A673 (cell line): ENCODE measurements around the gene GPR176. TPM values are rescaled to one million over a fixed set of nuclear protein-coding genes. Genes with fewer than 3 reads are reported as not detected.

Experiments used
- BruUV-seq: library from RNA; stranded (reverse); fragments of 400-500 nt; replicated peaks from 2 replicates; lab custom pipeline; 2021; lab: Mats Ljungman, UMichigan
- CTCF ChIA-PET: fragments of 300-600 bp; sonication (Branson Sonifier 250); formaldehyde crosslinking; loops from one replicate; lab custom pipeline; 2022; ENCODE audit warnings: antibody characterized with exemption; lab: Charles Lee
- POLR2A ChIA-PET: fragments of 300-600 bp; sonication (Branson Sonifier 250); formaldehyde crosslinking; loops from one replicate; lab custom pipeline; 2022; ENCODE audit warnings: antibody characterized with exemption; ENCODE audit not compliant: low non-redundant PET; lab: Charles Lee
- DNase-seq: peaks from one replicate; pipeline ENCODE4 v3.0.0-alpha.2; 2015; ENCODE audit warnings: low spot score
- H3K27ac ChIP-seq: fragments of 200-600 bp; sonication (generic); 2 replicates; pipeline ENCODE4 v1.5.1; 2016; ENCODE audit warnings: mixed run types, low read depth, mild to moderate bottlenecking, mixed read lengths, antibody characterized with exemption, low read length; ENCODE audit not compliant: poor library complexity, severe bottlenecking
- H3K27me3 ChIP-seq: fragments of 200-600 bp; sonication (generic); replicated peaks from 2 replicates; pipeline ENCODE4 v1.6.1; 2017; ENCODE audit warnings: mixed run types, low read depth, mild to moderate bottlenecking, mixed read lengths, antibody characterized with exemption, low read length; ENCODE audit not compliant: insufficient read depth, poor library complexity
- H3K36me3 ChIP-seq: fragments of 200-600 bp; sonication (generic); 2 replicates; pipeline ENCODE4 v1.6.1; 2016; ENCODE audit warnings: mixed run types, mild to moderate bottlenecking, mixed read lengths, antibody characterized with exemption, low read length; ENCODE audit not compliant: insufficient read depth, poor library complexity, severe bottlenecking
- H3K4me1 ChIP-seq: fragments of 200-600 bp; sonication (generic); 2 replicates; pipeline ENCODE4 v1.6.1; 2017; ENCODE audit warnings: mixed run types, mild to moderate bottlenecking, mixed read lengths, antibody characterized with exemption, low read length; ENCODE audit not compliant: insufficient read depth, poor library complexity, severe bottlenecking
- H3K4me3 ChIP-seq: fragments of 200-600 bp; sonication (generic); 2 replicates; pipeline ENCODE4 v1.5.1; 2016; ENCODE audit warnings: low read depth, mixed run types, mild to moderate bottlenecking, mixed read lengths, low read length; ENCODE audit not compliant: poor library complexity, severe bottlenecking
- H3K9me3 ChIP-seq: fragments of 200-600 bp; sonication (generic); 2 replicates; pipeline ENCODE4 v1.6.1; 2016; ENCODE audit warnings: mixed run types, low read depth, mild to moderate bottlenecking, mixed read lengths, antibody characterized with exemption, low read length; ENCODE audit not compliant: poor library complexity, severe bottlenecking
- EZH2 ChIP-seq: fragments of 200-600 bp; sonication (generic); IDR thresholded peaks from 2 replicates; pipeline ENCODE4 v1.6.1; 2017; ENCODE audit warnings: borderline replicate concordance, low read depth, mild to moderate bottlenecking, mixed read lengths, antibody characterized with exemption, low read length; ENCODE audit not compliant: poor library complexity, severe bottlenecking
- intact Hi-C: fragments of 100-400 bp; cut with micrococcal nuclease; formaldehyde crosslinking; loops from one replicate; pipeline ENCODE4 v1.10.0; 2022; ENCODE audit not compliant: unreplicated experiment
- total RNA-seq: library from RNA; stranded (reverse); gene quantifications from 2 replicates; pipeline ENCODE4 v1.2.3, GENCODE V29; 2021
- TF ChIP-seq, protein P1 (sequence below): fragments of 300-800, 200-600 bp; sonication (generic); conservative IDR thresholded peaks from 2 replicates; pipeline ENCODE4 v1.5.1; 2017; ENCODE audit warnings: low read depth, mild to moderate bottlenecking, antibody characterized with exemption, low read length, moderate library complexity, mixed read lengths

Gene GPR176
- total RNA-seq, 1 experiment from 2014 or later, result 5.6 TPM

DNA sequence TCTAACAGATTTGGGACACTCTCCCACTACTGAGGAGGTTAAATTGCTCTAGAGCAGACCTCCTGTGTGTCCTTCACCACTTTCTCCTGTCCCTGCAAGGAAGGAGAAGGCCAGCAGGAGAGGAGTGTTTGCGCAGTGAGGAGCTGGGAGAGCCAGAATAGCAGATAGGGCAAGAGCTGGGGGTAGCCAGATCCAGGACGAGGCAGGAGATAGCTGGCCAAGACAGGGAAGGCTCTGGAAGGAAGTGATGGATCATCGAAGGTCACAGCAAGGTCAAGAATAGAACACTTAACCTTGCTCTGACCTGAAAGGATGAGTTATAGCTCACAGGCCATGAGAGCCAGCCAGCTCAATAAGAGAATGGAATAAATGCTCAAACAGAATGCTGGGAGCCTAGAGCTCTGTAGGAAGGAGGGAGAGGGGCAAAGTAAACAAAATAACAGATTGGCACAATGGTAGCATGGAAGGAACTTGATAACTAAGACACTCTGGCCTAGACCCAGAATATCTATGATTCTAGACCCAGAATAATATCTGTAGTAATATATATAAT is 99.9 kb downstream of the GPR176 start:
- no TSS peak for BruUV-seq
- intact Hi-C loops, result no loop called here
- no peak overlapping the region for H3K4me3 ChIP-seq
- POLR2A ChIA-PET, result interaction anchor here (0.6 kb wide), 1 partner anchor 203 kb away, joined by 5 read pairs; no protein-coding TSS in a partner anchor
- no peaks in the 10 kb centered on the region for H3K9me3 ChIP-seq
- no peak for DNase-seq
- H3K36me3 ChIP-seq, result no peaks in the 10 kb centered on the region
- no peaks in the 10 kb centered on the region for H3K27me3 ChIP-seq
- CTCF ChIA-PET, result interaction anchor here (0.6 kb wide), 1 partner anchor 55 kb away, joined by 3 read pairs; no protein-coding TSS in a partner anchor
- H3K4me1 ChIP-seq, result no peaks in the 10 kb centered on the region
- H3K27ac ChIP-seq, result no peak overlapping the region
- TF ChIP-seq, protein P1, sequence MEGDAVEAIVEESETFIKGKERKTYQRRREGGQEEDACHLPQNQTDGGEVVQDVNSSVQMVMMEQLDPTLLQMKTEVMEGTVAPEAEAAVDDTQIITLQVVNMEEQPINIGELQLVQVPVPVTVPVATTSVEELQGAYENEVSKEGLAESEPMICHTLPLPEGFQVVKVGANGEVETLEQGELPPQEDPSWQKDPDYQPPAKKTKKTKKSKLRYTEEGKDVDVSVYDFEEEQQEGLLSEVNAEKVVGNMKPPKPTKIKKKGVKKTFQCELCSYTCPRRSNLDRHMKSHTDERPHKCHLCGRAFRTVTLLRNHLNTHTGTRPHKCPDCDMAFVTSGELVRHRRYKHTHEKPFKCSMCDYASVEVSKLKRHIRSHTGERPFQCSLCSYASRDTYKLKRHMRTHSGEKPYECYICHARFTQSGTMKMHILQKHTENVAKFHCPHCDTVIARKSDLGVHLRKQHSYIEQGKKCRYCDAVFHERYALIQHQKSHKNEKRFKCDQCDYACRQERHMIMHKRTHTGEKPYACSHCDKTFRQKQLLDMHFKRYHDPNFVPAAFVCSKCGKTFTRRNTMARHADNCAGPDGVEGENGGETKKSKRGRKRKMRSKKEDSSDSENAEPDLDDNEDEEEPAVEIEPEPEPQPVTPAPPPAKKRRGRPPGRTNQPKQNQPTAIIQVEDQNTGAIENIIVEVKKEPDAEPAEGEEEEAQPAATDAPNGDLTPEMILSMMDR, result no peak
- TF ChIP-seq EZH2, result no peak

DNA sequence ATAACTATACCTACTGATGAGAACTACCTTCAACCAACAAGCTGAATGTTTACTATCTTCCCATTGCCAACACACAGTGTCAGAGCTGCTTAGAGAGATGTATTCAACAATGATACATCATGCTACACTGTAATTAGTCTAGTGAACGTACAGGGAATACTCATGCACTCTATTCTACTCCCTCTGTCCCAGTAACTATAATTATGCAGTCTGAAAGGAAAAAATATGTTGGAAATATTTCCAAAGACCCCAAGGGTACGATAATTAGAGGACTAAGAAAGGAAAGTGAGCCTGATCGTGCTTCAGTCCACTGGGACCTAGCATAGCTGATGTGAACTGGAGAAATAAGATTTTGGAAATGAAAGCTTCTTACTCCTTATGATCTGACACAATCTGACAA is 100.5 kb downstream of the GPR176 start:
- no TSS peak for BruUV-seq
- Histone ChIP-seq H3K27ac (no peak overlapping the region), H3K4me1 (no peaks in the 10 kb centered on the region), H3K27me3 (no peaks in the 10 kb centered on the region), H3K36me3 (no peaks in the 10 kb centered on the region), H3K9me3 (no peaks in the 10 kb centered on the region), H3K4me3 (no peak overlapping the region)
- intact Hi-C loops, result no loop called here
- POLR2A ChIA-PET, result no interaction called here
- no peak for DNase-seq
- TF ChIP-seq, protein P1, result no peak
- no peak for TF ChIP-seq EZH2
- CTCF ChIA-PET, result no interaction called here

DNA sequence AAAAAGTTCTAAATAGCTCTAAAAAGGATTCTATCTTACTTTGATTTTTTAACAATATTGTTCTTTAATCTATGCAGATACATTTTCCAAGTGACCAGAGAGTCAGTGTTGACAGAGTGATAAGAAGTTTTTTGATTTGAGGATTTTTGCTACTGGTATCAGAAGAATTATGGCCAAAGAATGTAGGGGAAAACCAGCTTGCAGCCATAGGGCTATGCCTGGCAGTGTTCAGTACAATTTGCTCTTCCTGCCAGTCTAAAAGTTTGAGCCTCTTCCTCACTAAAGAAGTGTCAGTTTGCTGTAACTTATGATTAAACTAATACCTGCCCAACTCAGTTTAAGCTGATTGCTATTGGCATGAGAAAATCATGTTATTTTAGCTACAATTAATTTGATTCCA is 102.2 kb downstream of the GPR176 start:
- intact Hi-C loops, result no loop called here
- ChIA-PET POLR2A (no interaction called here), CTCF (interaction anchor here (0.5 kb wide), 1 partner anchor 362 kb away, joined by 6 read pairs; no protein-coding TSS in a partner anchor)
- H3K27me3 ChIP-seq, result no peaks in the 10 kb centered on the region
- no TSS peak for BruUV-seq
- H3K27ac ChIP-seq, result no peak overlapping the region
- H3K36me3 ChIP-seq, result no peaks in the 10 kb centered on the region
- H3K9me3 ChIP-seq, result no peaks in the 10 kb centered on the region
- TF ChIP-seq, protein P1, result no peak
- TF ChIP-seq EZH2, result no peak
- no peaks in the 10 kb centered on the region for H3K4me1 ChIP-seq
- no peak for DNase-seq
- no peak overlapping the region for H3K4me3 ChIP-seq
